Rectal smooth muscle tissue (tissue), 1 donor: Measurements from ENCODE around the gene EMC7.

Experiments
- H3K27ac ChIP-seq: one replicate; pipeline ENCODE4 v1.7.0; 2013; ENCODE audit warnings: low read depth, low read length, inconsistent platforms
- H3K27me3 ChIP-seq: one replicate; pipeline ENCODE4 v1.7.0; 2013; ENCODE audit warnings: low read length; ENCODE audit not compliant: control insufficient read depth, insufficient read depth
- H3K36me3 ChIP-seq: one replicate; pipeline ENCODE4 v1.7.0; 2013; ENCODE audit warnings: low read length; ENCODE audit not compliant: control insufficient read depth, insufficient read depth
- H3K4me1 ChIP-seq: one replicate; pipeline ENCODE4 v1.7.0; 2013; ENCODE audit warnings: low read length; ENCODE audit not compliant: control insufficient read depth, insufficient read depth
- H3K4me3 ChIP-seq: one replicate; pipeline ENCODE4 v1.7.0; 2013; ENCODE audit warnings: low read length
- H3K9ac ChIP-seq: one replicate; pipeline ENCODE4 v1.7.0; 2013; ENCODE audit warnings: low read length

EMC7 gene

DNA sequence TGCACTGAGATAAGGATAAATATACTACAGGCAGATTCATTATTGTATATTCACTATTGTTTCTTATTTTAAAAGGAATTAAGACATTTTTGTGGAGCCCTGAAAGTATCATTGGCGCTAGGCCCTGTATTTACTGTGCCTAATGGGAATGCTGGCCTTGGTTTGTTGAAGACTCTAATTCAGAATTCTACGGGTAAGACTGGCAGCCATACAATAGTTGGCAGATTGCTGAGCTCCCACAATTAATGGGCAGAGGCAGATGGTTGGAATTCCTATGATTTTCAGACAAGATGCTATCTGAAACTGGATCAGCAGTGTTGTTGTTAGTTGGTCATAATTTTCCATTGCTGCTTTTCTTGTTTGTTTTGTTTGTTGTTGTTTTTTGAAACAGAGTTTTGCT lies 15.0 kb upstream of the EMC7 start:
- H3K9ac ChIP-seq, result no peak overlapping the region
- H3K27me3 ChIP-seq, result no peaks in the 10 kb centered on the region
- no peaks in the 10 kb centered on the region for H3K36me3 ChIP-seq
- no peaks in the 10 kb centered on the region for H3K4me1 ChIP-seq
- H3K27ac ChIP-seq, result no peak overlapping the region
- no peak overlapping the region for H3K4me3 ChIP-seq

DNA sequence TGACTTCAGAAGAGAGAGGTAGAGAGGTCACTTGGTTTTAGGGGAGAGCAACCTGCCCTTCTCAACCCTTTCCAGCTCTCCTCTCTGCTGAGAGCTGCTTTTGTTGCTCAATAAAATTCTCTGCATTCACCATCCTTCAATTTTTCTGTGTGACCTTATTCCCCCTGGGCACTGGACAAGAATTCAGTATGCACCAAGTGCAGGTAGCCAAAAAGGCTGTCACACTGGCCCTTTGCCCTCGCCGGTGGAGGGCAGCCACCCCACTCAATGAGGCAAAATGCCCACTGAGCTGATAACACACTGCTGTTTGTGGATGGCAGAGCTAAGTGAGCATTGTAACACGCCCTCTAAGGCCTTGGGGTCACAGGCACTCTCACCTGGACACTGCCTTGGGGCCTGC lies 13.1 kb upstream of the EMC7 start:
- Histone ChIP-seq H3K9ac (no peak overlapping the region), H3K4me1 (no peaks in the 10 kb centered on the region), H3K4me3 (no peak overlapping the region), H3K36me3 (no peaks in the 10 kb centered on the region), H3K27me3 (no peaks in the 10 kb centered on the region), H3K27ac (no peak overlapping the region)

DNA sequence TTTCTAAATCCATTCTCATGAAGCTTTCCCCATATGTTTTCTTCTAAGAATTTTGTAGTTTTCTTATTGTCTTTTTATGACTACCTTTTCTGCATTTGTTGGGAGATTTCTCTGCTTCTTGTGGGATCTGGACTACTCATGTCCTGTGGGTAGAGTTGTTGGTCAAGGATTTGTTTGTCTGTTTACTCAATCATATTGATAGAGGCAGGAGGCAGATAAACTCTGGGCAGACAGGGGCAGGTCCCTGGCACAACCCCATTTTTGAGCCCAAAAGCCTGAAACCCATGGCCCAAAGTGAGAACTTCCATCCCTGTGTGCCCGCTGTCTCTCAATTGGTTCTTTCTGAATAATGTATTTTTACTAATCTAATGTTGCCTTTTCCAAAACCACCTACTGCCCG lies 12.6 kb upstream of the EMC7 start:
- no peaks in the 10 kb centered on the region for H3K4me1 ChIP-seq
- no peaks in the 10 kb centered on the region for H3K36me3 ChIP-seq
- no peak overlapping the region for H3K9ac ChIP-seq
- H3K27ac ChIP-seq, result no peak overlapping the region
- no peak overlapping the region for H3K4me3 ChIP-seq
- no peaks in the 10 kb centered on the region for H3K27me3 ChIP-seq

DNA sequence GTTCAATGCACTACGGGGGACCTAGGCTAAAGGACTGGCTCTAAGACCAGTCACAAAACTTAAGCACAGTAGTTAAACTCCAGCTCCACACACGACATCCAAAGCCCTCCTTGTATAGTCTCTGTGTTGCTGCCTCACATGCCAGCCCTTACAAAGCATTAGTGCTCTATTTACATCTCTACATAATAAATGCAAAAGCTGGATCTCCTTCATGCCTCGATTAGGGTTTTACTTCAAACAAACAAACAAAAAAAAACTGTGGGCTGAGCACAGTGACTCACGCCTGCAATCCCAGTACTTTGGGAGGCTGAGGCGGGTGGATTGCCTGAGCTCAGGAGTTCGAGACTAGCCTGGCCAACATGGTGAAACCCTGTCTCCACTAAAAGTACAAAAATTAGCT lies 9.8 kb upstream of the EMC7 start:
- Histone ChIP-seq H3K36me3 (no peaks in the 10 kb centered on the region), H3K4me1 (no peaks in the 10 kb centered on the region), H3K27me3 (no peaks in the 10 kb centered on the region), H3K9ac (no peak overlapping the region), H3K4me3 (no peak overlapping the region), H3K27ac (no peak overlapping the region)

DNA sequence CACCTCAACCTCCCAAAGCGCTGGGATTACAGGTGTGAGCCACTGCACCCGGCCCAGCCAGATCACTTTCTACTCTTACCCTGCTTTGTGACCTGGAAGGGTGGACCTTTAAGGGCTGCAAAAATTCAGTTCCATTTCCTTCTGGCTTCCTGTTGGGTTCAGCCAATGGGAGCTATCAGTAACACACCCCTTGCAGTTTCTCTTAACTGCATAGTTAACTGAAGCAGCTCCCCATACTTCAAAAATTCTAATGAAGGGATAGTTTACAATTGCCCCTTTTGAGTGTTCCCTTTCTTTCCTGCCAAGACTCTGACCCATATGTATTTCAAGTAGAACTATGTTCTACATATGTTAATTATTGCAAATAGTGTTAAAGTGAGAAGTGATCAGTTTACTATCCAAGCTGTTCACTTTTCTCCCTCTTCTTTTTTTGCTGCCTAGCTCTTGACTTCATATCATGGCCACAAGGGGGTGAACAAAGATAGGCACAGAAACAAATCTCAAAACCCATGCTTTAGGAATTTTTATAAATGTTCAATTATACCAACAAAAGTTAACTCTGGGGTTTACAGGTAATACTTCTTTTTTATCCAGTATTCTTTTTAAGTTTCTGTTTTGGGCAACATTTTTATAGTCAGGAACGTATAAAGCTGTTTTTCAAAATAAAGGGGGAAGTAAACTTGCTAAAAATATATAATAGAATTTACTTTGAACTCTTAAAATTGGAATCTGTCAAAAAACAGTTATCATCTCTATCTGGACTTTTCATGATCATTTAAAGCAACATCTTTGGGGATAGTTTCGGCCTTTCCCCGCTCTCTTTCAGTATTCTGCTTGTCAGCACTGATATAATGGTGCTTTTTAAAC lies 8.4 kb upstream of the EMC7 start:
- Histone ChIP-seq H3K27ac (no peak overlapping the region), H3K36me3 (no peaks in the 10 kb centered on the region), H3K4me3 (no peak overlapping the region), H3K27me3 (no peaks in the 10 kb centered on the region), H3K4me1 (no peaks in the 10 kb centered on the region), H3K9ac (no peak overlapping the region)

DNA sequence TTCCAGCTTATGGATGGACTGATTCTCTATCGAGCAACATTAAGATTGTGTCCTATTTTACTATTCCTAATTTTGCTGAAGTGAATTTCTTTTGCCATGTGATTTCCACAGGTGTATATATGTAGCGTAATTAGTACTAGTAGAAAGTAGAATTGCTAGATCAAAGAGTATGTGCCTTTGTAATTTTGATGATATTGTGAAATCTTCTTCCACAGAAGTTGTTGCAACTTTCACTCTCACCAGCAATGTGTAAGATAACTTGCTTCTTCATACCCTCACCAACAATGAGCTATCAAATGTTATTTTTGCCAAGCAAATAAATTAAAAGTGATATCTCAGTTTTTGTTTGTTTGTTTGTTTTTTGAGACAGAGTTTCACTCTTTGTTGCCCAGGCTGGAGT lies 5.7 kb upstream of the EMC7 start:
- Histone ChIP-seq H3K4me1 (peaks cover 6% of the 10 kb centered on the region), H3K36me3 (no peaks in the 10 kb centered on the region), H3K27me3 (no peaks in the 10 kb centered on the region), H3K4me3 (no peak overlapping the region), H3K9ac (no peak overlapping the region), H3K27ac (no peak overlapping the region)

DNA sequence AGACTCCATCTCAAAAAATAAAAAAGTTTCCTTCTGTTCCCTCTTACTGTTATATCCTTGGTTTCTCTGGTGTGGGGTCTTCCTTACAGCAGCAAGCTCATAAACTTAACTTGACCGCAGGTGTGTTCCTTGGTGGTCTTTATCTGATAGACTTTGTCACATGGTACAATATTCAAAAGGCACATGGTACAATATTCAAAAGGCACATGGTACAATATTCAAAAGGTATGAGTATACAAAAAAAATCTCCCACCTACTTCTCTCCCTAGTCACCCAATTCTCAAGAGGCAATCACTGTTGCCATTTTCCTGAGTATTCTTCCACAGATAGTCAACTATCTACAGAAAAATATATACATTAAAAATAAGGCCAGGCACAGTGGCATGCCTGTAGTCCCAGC lies 4.8 kb upstream of the EMC7 start:
- H3K9ac ChIP-seq, result no peak overlapping the region

DNA sequence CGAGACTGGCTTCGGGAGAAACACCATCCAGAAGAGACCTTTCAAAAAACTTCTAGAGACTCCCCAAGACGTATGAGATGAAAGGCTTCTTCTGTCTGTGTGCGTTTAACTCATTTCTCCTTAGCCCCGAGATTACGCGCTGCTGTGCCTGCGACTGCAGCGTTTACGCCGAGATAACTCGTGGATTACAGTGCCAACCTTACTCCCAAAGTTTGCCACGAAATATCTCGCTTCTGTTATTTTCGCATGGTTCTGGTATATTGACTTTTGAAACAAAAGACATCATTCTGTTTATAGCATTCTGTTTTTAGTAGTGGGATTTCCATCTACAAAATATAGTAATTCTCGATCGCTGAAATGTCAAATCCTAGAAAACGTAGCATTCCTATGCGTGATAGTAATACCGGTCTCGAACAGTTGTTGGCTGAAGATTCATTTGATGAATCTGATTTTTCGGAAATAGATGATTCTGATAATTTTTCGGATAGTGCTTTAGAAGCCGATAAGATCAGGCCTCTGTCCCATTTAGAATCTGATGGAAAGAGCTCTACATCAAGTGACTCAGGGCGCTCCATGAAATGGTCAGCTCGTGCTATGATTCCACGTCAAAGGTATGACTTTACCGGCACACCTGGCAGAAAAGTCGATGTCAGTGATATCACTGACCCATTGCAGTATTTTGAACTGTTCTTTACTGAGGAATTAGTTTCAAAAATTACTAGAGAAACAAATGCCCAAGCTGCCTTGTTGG lies 688 bp upstream of the EMC7 start:
- H3K4me3 ChIP-seq, result peak overlapping the region; percentile 90
- peak overlapping the region; percentile 89 for H3K27ac ChIP-seq
- peaks cover 6% of the 10 kb centered on the region for H3K4me1 ChIP-seq
- no peaks in the 10 kb centered on the region for H3K27me3 ChIP-seq
- H3K9ac ChIP-seq, result peak overlapping the region; percentile 71
- no peaks in the 10 kb centered on the region for H3K36me3 ChIP-seq

More for the DNA sequence above, 4.8 kb upstream of the EMC7 start:
- Histone ChIP-seq H3K27me3 (no peaks in the 10 kb centered on the region), H3K4me3 (no peak overlapping the region), H3K36me3 (no peaks in the 10 kb centered on the region), H3K4me1 (peaks cover 6% of the 10 kb centered on the region), H3K27ac (no peak overlapping the region)

DNA sequence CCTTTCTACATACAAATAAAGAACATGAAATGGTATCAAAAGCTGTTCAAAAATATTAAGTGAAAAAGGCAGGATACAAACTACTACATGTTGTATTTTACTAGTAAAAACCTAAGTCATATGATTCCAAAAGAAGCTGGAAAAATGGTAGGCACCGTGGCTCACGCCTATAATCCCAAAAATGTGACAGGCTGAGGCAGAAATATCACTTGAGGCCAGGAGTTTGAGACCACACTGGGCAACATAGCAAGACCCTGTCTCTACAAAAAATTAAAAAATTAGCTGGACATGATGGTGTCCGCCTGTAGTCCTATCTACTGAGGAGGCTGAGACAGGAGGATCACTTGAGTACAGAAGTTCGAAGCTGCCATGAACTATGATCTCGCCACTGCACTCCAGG lies 1.7 kb downstream of the EMC7 start:
- Histone ChIP-seq H3K4me1 (peaks cover 6% of the 10 kb centered on the region), H3K9ac (no peak overlapping the region), H3K4me3 (peak overlapping the region; percentile 1), H3K27ac (no peak overlapping the region), H3K36me3 (no peaks in the 10 kb centered on the region), H3K27me3 (no peaks in the 10 kb centered on the region)

DNA sequence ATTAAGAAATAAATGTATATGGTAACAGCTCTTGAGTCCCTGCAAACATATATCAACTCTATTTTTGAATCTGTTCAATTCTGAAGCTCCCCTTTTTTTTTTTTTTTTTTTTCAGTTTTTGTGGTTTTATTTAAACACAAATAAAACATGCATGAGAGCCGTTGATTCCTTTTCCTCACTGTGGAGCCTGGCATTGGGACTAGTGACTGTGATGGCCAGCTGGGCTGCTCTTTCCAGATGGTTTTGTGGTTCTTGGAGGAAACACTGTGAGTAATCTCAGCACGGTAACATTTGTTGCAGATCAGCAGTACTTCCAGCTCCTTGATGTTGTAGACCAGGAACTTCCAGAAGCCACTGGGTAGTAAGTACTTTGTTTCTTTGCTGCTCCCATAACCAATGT lies 15.9 kb downstream of the EMC7 start:
- no peak overlapping the region for H3K9ac ChIP-seq
- H3K27me3 ChIP-seq, result no peaks in the 10 kb centered on the region
- H3K27ac ChIP-seq, result no peak overlapping the region
- H3K4me3 ChIP-seq, result no peak overlapping the region
- no peaks in the 10 kb centered on the region for H3K4me1 ChIP-seq
- H3K36me3 ChIP-seq, result peaks cover 5% of the 10 kb centered on the region

DNA sequence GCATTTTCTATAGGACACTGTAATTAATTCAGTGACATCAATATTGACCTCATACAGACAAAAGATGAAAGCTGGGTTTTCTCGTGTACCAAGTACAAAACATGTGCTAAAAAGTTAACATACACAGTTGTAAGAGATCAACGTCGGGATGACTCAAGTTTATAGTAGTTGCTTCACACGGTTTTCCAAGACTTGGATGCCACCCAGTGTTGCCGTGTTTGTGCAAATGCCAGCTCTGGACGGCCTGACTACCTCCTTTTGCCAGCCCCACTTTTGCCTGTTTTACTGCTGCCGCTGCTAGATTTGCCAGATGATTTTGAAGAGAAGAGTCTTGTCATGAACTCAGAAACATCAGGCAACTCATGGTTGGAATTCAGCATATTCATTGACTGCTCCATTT lies 17.6 kb downstream of the EMC7 start:
- H3K4me1 ChIP-seq, result no peaks in the 10 kb centered on the region
- peaks cover 5% of the 10 kb centered on the region for H3K36me3 ChIP-seq
- H3K27ac ChIP-seq, result no peak overlapping the region
- no peaks in the 10 kb centered on the region for H3K27me3 ChIP-seq
- H3K9ac ChIP-seq, result no peak overlapping the region
- H3K4me3 ChIP-seq, result no peak overlapping the region

DNA sequence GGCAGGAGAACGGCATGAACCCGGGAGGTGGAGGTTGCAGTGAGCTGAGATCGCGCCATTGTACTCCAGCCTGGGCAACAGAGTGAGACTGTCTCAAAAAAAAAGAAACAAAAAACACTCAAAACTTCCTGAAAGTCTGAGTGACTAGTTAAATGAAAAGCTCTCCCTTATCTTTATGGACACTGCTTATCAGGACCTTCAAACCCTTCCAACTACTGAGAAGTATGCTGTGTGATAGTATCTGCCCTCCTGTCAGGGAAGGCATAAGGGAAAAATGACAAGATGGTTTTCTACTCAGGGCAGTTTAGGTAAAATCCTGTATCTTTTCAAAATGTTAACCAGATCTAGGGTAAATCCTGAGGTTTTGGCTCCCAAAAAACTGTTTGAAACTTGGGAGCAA lies 21.8 kb downstream of the EMC7 start:
- Histone ChIP-seq H3K4me3 (no peak overlapping the region), H3K36me3 (no peaks in the 10 kb centered on the region), H3K4me1 (no peaks in the 10 kb centered on the region), H3K27ac (no peak overlapping the region), H3K9ac (no peak overlapping the region), H3K27me3 (no peaks in the 10 kb centered on the region)

DNA sequence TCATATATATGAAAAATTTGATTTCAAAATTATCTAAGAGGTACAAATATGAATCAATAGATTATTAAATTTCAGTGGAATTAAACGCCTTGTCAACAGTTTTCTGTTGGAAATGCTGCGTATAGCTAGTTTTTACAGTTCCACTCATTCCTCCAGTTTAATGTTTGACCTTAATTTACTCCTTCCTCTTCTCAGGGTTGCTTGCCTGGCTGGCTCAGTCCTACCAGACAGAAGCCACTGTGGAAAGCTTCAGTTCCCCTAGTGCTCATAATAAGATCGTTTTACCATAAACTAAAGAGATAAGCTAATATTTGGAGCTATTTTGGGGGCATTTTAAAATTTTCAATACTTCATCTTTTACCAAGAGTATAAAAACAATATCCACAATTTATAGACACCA lies 22.8 kb downstream of the EMC7 start:
- Histone ChIP-seq H3K36me3 (no peaks in the 10 kb centered on the region), H3K27me3 (no peaks in the 10 kb centered on the region), H3K9ac (no peak overlapping the region), H3K4me1 (no peaks in the 10 kb centered on the region), H3K27ac (no peak overlapping the region), H3K4me3 (no peak overlapping the region)
